ENCODE measurements around the gene MT1H.
"Not testable (repeated sequence)": the region's sequence is repeated elsewhere in the genome, so short reads cannot be mapped to it uniquely, and the experiment has no call there.

The MT1H gene

GRCh38 chr16:56669005-56669839, at the start of gene MT1H:
Gene MT1H (plus strand): TSS chr16:56669814. CDS start chr16:56669885, 71 bp downstream.
- DNase-seq, result no peak

GRCh38 chr16:56620339-56620897, 49.2 kb upstream of the MT1H start:
- no peak for DNase-seq

- DNase-seq, result not testable (repeated sequence)
Observed at GRCh38 chr16:56621665-56622445, 47.8 kb upstream of the MT1H start.

- not testable (repeated sequence) for DNase-seq
Observed at GRCh38 chr16:56623184-56623583, 46.4 kb upstream of the MT1H start.

- no peak for DNase-seq
Observed at GRCh38 chr16:56623637-56624036, 46.0 kb upstream of the MT1H start.

GRCh38 chr16:56625140-56625942, 44.3 kb upstream of the MT1H start, which contains the start of gene MT1E:
Gene MT1E (plus strand): TSS chr16:56625781. CDS start chr16:56625852, 71 bp downstream.
- no peak for DNase-seq

GRCh38 chr16:56625943-56626654, 43.5 kb upstream of the MT1H start:
- no peak for DNase-seq

- no peak for DNase-seq
Observed at GRCh38 chr16:56626685-56627084, 42.9 kb upstream of the MT1H start.

GRCh38 chr16:56628486-56629350, 40.9 kb upstream of the MT1H start:
- DNase-seq, result no peak

GRCh38 chr16:56629531-56629930, 40.1 kb upstream of the MT1H start:
- DNase-seq, result no peak

- DNase-seq, result no peak
Observed at GRCh38 chr16:56630134-56630533, 39.5 kb upstream of the MT1H start.

GRCh38 chr16:56631197-56631596, 38.4 kb upstream of the MT1H start:
- no peak for DNase-seq

GRCh38 chr16:56631832-56632155, 37.8 kb upstream of the MT1H start:
- no peak for DNase-seq

- no peak for DNase-seq
Observed at GRCh38 chr16:56632156-56632847, 37.3 kb upstream of the MT1H start, which contains the start of gene MT1M. Gene MT1M (plus strand): TSS chr16:56632659. CDS start chr16:56632732, 73 bp downstream.

GRCh38 chr16:56632848-56633365, 36.7 kb upstream of the MT1H start:
- DNase-seq, result no peak

- DNase-seq, result no peak
Observed at GRCh38 chr16:56633535-56633934, 36.1 kb upstream of the MT1H start.

GRCh38 chr16:56634715-56635440, 34.7 kb upstream of the MT1H start:
- DNase-seq, result no peak

- no peak for DNase-seq
Observed at GRCh38 chr16:56635441-56635967, 34.1 kb upstream of the MT1H start.

Measured in activated T-cell treated with anti-CD3 and anti-CD28 coated beads for 4 hours (primary cell).